IPS-18c (cell line): ENCODE data around the gene CISH.

Experiments used
- H3K4me3 ChIP-seq: 2 replicates; pipeline ENCODE4 v1.7.0; 2013; ENCODE audit warnings: low read depth, mild to moderate bottlenecking, low read length, moderate library complexity; ENCODE audit not compliant: insufficient read depth
- H3K9me3 ChIP-seq: one replicate; pipeline ENCODE4 v1.6.1; 2013; ENCODE audit warnings: mild to moderate bottlenecking, low read length, moderate library complexity; ENCODE audit not compliant: control insufficient read depth, insufficient read depth

CISH gene

DNA sequence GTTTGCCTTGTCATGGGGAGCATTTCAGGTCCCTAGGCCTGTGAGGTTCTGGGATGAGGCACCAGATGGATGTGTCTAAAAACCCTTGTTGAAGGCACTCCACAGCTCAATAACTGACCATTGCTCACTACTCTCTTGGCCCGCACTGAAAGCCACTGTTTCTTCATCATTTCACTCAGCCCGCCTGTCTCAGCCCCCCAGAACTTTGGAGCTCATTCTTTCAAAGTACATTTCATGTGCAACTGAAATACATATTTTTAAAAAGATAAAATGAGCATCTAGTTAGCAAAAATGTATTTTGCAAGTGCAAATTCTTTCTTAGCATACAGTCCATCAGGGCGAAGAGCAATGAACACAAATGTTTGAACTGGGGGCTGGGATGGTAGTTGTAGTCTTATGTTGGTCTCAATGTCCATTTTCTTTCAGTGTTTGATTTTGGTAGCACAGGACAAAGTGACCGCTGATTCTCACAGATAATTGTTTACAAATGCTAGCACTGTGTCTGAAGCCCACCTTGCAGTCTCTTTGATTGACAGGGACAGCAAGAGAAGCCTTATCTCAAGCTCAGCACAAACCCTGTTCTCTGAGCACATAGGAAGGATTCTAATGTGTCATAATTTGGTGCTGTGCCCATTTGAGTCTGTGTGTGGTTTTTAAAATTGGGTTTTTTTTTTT is 22.7 kb downstream of the CISH start:
- H3K9me3 ChIP-seq: no peaks in the 10 kb centered on the region
- H3K4me3 ChIP-seq: no peak overlapping the region

DNA sequence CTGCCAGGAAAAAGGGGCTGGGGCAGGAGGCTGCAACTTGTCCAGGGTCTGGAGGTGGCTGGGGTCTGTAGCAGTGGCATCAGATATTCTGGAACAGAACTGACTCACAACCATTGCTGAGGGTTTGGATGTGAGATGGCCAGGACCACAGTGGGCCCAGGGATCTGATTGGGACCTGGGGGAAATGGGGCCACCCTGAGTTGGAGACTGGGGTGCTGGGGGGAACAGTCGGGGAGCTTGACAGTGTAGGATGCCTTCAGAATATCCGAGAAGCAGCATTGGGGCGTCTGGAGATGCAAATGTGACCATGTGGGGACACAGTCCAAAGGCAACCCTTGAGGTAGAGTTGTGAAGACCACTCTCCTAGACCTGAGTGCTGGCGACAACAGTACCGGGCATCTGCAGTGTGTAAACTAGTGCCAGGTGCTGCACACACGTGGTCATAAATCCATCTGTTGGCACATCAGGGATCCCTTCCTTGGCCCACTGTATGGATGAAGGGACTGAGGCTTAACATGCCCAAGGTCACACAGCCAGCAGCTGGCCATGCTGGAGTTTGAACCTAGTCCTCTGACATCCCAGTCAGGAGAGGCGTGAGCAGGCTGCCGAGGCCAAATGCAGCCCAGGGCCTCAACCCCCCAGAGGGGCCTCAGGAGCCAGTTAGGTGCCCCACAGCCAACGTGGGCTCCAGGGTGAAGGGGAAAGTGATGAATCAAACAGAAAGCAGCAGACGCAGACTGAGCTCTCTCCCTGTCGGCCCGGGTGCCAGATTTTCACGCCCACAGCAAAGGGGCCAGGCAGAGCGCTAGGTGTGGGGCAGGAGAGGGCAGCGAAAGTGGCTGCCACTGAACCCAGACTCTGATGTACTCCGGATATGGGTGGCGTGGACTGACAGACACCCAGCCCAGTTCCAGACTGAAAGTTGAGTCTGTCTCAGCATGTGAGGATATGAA is 23.5 kb downstream of the CISH start:
- no peak overlapping the region for H3K4me3 ChIP-seq
- H3K9me3 ChIP-seq: no peaks in the 10 kb centered on the region

DNA sequence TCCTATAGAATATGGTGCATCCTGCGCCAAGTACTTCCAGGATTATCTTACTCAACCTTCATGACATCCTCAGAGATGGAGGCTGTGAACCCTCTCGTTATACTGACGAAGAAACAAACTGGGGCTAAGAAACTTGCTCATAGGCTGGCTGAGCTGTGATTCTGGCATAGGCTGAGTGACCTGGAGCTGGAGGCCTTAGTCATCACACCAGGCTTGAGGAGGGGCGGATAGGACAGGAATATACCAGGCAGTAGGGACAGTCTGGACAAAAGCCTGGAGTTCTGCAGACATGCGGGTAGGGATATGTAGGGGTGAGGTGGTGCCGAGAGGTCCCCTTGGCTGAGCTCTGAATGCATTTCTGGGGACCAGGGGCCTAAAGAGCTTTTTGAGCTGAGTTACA is 24.2 kb downstream of the CISH start:
- no peak overlapping the region for H3K4me3 ChIP-seq
- H3K9me3 ChIP-seq: no peaks in the 10 kb centered on the region

DNA sequence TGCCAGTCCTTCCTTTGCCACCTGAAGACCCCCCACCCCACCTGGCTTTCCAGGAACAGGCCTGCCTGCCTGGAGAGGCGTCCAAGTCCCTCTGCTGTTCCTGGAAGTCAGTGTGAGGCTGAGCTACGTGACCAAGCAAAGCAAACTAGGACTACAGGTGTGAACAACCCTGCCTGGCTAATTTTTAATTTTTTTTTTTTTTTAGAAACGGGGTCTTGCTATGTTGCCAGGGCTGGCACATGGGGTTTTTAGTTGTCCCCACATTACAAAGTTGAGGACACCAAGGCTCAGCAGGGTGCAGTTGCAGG is 24.9 kb downstream of the CISH start:
- Histone ChIP-seq H3K4me3 (no peak overlapping the region), H3K9me3 (no peaks in the 10 kb centered on the region)

DNA sequence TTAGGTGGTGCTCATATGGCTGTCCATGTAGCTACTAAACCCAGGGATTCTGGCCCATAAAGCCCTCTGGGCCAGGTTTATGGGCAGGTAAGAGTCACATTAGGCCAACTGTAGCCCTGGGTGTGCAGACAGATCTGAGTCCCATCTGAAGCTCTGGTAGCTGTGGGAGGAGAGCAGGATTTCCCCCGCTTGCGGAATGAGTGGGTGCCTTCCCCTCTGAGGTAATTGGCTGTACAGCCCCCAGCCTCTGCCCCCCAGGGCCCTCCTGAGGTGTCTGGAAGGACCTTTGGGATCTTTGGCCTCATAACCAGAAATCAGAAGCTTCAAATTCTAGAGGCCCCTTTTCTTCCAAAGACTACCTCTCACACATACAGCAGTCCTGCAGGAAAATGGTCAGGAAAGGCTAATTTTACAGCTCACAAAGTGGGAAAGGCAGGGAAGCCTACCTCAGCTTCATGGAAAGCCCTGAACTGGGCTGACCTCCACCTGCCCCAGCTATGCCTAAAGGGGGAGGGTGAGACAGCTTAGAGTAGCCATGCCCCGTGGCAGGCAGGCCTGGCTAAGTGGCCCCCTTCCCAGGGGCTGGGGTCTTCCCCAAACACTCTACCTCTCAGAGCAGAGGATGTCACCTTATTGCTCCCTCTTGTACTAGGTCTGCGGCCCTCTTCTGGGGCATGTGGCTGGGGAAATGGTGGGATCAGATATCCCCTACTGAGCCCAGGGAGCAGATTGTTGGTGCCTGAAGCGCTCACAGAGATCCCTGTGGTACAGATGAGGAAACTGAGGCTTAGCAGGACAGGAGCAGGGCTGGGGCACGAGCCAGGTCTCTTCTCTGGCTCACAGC is 25.4 kb downstream of the CISH start:
- Histone ChIP-seq H3K9me3 (no peaks in the 10 kb centered on the region), H3K4me3 (no peak overlapping the region)

DNA sequence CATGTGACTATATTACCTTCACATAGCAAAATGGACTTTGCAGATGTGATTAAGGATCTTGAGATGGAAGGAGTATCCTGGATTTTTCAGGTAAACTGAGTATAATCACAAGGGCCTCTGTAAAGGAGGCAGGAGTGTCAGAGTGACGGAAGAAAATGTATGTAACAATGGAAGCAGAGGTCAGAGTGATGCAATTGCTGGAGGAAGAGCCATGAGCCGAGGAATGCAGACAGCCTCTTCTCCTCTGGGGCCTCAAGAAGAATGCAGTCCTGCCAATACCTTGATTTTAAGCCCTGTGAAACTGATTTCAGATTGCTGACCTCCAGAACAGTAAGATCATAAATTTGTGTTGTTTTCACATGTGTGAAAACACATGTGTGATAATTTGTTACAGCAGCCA is 27.2 kb downstream of the CISH start:
- H3K9me3 ChIP-seq: no peaks in the 10 kb centered on the region
- H3K4me3 ChIP-seq: no peak overlapping the region

DNA sequence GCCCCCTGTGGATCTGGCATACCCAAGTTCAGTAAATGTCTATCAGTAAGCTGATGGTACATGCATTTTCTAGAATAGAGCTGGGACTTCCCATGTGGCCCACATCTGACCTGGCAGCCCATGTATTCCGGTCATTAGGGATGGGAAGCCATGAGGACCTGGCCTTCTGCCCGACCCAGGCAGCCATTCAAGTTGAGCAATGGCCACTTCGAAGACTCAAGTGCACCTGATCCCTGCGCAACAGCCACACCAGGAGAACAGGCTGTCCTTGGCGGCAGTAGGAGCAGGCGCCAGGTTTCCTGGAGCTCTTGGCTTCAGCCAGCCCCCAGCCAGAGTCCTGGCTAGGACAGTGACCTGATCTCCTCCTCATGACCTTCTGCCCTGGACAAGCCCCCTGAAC is 27.7 kb downstream of the CISH start:
- Histone ChIP-seq H3K4me3 (no peak overlapping the region), H3K9me3 (no peaks in the 10 kb centered on the region)

DNA sequence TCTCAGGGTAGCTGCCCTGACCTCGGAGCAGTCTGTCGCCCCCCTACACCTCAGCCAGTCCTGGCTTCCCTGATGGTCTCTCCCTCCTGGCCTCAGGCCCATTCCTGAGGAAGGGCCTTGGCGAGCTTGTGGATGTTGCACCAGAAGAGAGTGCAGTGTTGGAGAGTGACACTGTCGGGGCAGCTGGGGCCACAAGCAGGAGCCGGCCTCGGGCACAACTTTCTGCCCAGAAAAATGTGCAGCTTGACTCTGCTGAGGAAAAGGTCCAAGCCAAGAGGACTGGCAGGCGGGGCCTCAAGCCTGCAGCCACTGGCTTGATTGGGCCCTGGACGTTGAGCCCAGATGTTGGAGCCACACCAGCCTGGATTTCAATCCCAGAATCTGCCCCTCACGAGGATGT is 29.5 kb downstream of the CISH start:
- Histone ChIP-seq H3K4me3 (no peak overlapping the region), H3K9me3 (no peaks in the 10 kb centered on the region)

DNA sequence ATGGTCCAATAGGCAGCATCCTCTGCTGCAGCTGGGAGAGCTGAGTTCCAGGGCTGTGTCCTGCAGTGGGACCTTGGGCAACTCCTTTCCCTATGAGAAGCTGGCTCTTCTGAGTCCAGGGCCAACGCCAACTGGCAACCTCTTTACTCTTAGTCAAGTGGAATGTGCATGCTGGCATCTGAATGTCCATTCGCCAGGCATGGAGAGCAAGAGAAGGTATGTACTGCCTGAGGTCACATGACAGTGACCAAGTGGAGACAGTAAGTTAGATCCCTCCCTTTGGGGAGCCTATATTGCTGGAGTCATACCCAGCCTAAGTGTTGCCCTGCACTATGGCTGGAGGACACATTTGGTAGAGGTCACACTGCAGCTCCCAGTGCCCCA is 30.1 kb downstream of the CISH start:
- Histone ChIP-seq H3K4me3 (no peak overlapping the region), H3K9me3 (no peaks in the 10 kb centered on the region)

DNA sequence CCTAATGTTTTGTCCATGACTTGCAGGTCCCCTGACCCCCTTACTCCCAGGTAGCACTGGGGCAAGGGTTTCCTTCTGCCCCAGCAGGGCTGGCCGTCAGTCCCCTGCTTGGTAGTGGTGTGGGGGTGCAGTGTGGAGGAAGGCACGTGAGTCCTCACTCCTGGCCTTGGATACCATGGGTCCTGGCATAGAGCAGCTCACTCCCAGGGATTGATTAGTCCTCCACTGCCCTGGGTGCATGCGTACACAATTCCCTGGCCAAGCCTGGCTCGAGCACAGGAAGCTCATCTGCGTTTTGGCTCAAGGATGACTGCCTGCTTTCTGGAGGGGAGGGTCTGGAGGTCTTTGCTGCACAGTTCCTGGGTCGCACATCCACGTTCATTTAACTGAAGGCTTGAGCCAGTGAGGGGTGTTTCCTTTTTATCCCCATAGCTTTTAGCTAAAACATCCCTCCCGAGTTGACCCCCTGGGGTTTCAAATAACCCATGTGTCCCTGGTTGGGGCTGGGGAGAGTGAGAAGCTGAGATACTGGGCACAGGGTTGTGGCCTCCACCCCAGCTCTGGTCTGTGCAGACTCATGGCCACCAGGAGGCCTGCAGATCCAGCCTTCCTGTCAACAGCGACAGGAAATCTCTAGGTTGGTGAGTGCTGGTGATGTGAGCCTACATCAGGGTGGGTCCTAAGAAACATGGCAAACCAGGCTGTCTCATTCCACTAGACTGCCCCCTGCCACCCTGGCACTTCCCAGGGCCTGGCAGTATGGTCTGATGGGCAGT is 30.7 kb downstream of the CISH start:
- Histone ChIP-seq H3K9me3 (no peaks in the 10 kb centered on the region), H3K4me3 (no peak overlapping the region)

DNA sequence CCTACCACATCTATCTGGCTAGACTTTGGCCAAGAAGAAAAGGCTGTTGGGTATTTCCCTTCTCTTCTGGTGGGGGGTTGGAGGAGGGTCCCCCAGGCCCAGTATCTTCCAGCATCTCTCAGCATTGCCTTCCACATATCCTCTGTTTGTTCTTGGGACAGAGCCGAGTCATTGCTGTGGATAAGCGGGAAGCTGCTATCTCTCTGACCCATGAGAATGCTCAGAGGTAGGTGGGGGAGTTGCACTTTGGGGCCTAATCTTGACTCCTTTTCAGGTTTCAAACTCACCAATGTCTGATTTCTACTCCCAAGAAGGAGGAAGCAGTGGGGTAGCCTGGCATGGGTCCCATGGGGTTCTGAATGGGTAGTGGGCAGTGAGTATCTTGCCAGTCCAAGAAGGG is 34.2 kb downstream of the CISH start:
- Histone ChIP-seq H3K9me3 (no peaks in the 10 kb centered on the region), H3K4me3 (no peak overlapping the region)

DNA sequence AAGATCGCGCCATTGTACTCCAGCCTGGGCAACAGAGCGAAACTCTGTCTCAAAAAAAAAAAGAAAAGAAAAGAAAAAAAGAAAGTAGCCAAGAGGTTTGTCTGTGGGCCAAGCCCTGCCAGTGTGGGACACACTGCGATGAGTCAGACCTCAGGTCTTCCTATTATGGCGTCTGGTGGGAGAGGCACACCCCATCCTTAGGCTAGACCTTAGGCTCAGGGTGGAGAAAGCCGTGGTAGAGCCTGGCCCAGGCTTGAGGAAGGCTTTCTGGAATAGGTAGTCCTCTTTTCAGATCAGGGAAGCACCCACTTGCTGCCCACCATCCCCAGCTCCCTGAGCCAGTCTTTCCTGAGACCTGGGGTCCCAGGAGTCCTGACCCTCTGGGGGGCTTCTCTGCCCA is 36.2 kb downstream of the CISH start:
- no peaks in the 10 kb centered on the region for H3K9me3 ChIP-seq

DNA sequence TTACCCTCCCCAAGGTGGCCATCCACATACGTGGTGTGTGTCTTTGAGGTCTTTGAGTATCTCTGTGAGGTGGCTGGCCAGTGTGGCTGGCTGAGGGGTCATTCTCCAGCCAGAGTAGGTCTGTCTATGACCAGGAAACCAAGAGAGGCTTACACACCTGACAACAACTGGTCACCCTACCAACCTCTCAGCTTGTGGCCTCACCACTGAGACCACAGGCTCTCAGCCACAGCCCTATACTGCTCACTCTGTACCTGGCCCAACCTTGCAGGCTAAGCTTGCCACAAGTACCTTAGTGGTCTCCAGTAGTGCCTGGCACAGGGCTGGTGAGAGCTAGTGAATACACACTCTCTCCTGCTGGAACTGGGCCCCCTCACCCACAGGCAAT is 37.1 kb downstream of the CISH start:
- no peak overlapping the region for H3K4me3 ChIP-seq
- H3K9me3 ChIP-seq: no peaks in the 10 kb centered on the region

More for the DNA sequence above, 36.2 kb downstream of the CISH start:
- no peak overlapping the region for H3K4me3 ChIP-seq

DNA sequence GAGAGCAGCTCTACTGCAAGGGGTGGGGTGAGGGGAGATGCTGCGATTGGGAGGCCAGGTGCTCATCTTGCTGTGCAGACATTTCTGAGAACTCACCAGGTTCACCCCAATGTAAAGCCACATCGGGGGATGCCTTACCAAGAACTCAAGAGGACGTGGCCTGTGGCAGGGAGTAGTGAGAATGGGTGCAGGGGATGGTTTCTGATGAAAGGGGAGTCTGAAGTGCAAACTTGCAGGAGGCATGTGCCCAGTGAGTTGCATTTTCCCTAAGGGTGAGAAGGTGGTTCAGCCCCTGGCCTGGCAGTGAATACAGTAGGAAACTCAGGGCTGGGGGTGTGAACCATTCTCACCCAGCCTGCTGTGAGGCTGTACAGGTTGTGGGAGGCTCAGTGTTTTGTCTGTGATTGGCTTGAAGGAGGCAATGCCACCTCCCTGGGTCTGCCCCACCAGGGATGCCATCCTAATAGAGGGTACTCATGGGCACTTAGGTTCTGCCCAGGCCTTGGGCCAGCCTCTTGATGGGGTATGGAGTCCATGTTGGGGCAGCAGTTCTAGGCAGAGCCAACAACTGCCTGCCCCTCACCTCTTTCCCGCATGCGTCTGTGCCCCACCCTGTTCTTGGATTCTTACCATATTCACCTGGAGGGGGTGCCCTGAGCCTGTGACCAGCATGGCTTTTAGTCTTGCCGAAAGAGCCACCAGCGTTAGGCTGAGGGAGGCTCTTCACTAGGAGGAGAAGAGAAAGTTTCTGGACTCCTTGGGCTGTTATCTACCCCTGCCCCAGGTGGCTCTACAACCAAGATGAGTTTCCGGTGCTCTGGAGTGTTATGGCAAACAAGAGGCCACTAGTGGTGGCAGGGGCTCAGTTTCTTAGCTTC is 37.8 kb downstream of the CISH start:
- no peaks in the 10 kb centered on the region for H3K9me3 ChIP-seq

DNA sequence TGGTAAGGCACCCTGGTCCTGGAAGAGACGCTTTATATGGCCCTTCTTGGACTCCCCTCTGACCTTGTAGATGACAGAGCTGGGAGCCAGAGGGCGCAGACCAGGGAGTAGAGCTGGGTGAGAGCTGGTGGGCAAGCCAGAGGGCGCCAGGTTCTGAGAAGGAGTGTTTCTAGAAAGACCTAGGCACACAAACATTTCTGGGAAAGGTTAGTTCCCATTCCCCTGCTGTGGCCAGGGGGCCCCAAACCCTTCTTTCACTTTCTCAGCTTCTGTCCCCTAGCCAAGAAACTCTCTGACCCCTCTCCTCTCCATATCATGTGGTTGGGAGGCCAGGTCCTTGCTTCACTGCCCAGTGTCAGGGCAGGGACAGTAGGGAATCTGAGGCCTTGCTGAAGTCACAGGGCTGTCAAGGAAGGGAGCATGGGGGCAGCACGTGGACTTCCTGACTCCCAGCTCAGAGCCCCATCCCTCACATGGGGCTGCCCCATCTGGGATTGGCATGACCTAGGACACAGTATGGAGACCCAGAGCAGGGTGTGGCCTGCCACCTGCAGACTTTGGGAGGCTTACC is 38.7 kb downstream of the CISH start:
- no peak overlapping the region for H3K4me3 ChIP-seq
- H3K9me3 ChIP-seq: no peaks in the 10 kb centered on the region

More for the DNA sequence above, 37.8 kb downstream of the CISH start:
- no peak overlapping the region for H3K4me3 ChIP-seq

DNA sequence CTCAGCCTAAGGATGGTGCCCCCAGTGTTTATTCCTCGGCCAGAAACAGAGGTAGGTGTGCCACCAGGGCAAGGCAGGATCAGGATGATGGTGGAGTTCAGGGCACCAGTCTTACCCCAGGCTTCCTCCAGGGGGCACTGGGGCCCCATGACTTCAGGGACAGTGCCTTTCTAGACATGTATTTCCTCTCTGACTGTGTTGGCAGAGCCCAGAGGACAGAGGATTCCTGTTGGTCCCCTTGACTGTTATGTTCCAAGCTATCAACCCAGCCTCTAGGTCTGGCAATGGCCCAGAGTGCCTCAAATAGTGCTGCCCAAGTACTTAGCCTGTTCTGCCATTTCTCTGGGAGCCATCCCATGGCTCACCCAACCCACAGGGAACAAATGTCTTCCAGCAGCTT is 39.4 kb downstream of the CISH start:
- no peak overlapping the region for H3K4me3 ChIP-seq

More for the DNA sequence above, 39.4 kb downstream of the CISH start:
- no peaks in the 10 kb centered on the region for H3K9me3 ChIP-seq
